Common myeloid progenitor, CD34-positive (primary cell): Measurements from ENCODE around the gene PALLD.

Experiments used
- CTCF ChIA-PET: fragments of 350-600 bp; sonication (Branson Sonifier 250); formaldehyde crosslinking; loops from one replicate; lab custom pipeline; 2021; ENCODE audit warnings: antibody characterized with exemption; lab: Charles Lee
- POLR2A ChIA-PET: fragments of 350-600 bp; sonication (Branson Sonifier 250); formaldehyde crosslinking; loops from one replicate; lab custom pipeline; 2021; ENCODE audit warnings: antibody characterized with exemption; lab: Charles Lee
- DNase-seq, 3 donors: peaks; one replicate each; pipeline versions ENCODE4 v3.0.0 to v3.0.0-alpha.2; 2013
- H3K27ac ChIP-seq, 2 experiments: 1 replicate in 1 of 2; 2 replicates in 1 of 2; pipeline ENCODE4 v1.7.0; 2013; ENCODE audit warnings: inconsistent platforms in 2 of 2, low read length in 2 of 2, mild to moderate bottlenecking in 2 of 2, low read depth in 1 of 2, moderate library complexity in 1 of 2; ENCODE audit not compliant: severe bottlenecking in 2 of 2, insufficient read depth in 1 of 2, poor library complexity in 1 of 2
- H3K27me3 ChIP-seq, 5 experiments: replicated peaks in 2 of 5; 1 replicate in 3 of 5; 2 replicates in 2 of 5; pipeline versions ENCODE4 v1.6.1 to v1.7.0; 2013; ENCODE audit warnings: low read length in 4 of 5, mild to moderate bottlenecking in 2 of 5, moderate library complexity in 2 of 5, inconsistent platforms in 1 of 5; ENCODE audit not compliant: insufficient read depth in 5 of 5, control insufficient read depth in 4 of 5
- H3K36me3 ChIP-seq, 4 experiments: 1 replicate in 2 of 4; 2 replicates in 2 of 4; pipeline versions ENCODE4 v1.6.1 to v1.7.0; 2013; ENCODE audit warnings: low read length in 3 of 4, control low read depth in 1 of 4, mild to moderate bottlenecking in 1 of 4; ENCODE audit not compliant: control insufficient read depth in 4 of 4, insufficient read depth in 4 of 4
- H3K4me1 ChIP-seq, 4 experiments: 1 replicate in 3 of 4; 2 replicates in 1 of 4; pipeline versions ENCODE4 v1.6.1 to v1.7.1; 2013; ENCODE audit warnings: low read length in 3 of 4, mild to moderate bottlenecking in 3 of 4, control low read depth in 1 of 4, inconsistent platforms in 1 of 4, moderate library complexity in 1 of 4; ENCODE audit not compliant: control insufficient read depth in 4 of 4, insufficient read depth in 4 of 4; ENCODE audit errors: control extremely low read depth in 1 of 4
- H3K4me3 ChIP-seq, 7 experiments: 1 replicate in 4 of 7; 2 replicates in 3 of 7; pipeline versions ENCODE4 v1.5.1 to v1.7.0; 2013; ENCODE audit warnings: mild to moderate bottlenecking in 7 of 7, low read length in 6 of 7, moderate library complexity in 6 of 7, inconsistent platforms in 2 of 7, low read depth in 2 of 7, control low read depth in 1 of 7; ENCODE audit not compliant: insufficient read depth in 4 of 7, control insufficient read depth in 1 of 7; ENCODE audit errors: extremely low read depth in 1 of 7
- H3K9me3 ChIP-seq, 5 experiments: 1 replicate in 4 of 5; 2 replicates in 1 of 5; pipeline versions ENCODE4 v1.6.1 to v1.7.1; 2013; ENCODE audit warnings: low read length in 4 of 5, mild to moderate bottlenecking in 2 of 5, inconsistent platforms in 1 of 5, low read depth in 1 of 5, moderate library complexity in 1 of 5; ENCODE audit not compliant: control insufficient read depth in 4 of 5, insufficient read depth in 2 of 5; ENCODE audit errors: control extremely low read depth in 1 of 5
- WGBS: methylation state at CpG from one replicate; pipeline ENCODE4 v1.1.5; 2013; ENCODE audit not compliant: insufficient coverage; 5-methylcytosine and 5-hydroxymethylcytosine counted together

The PALLD gene

GRCh38 chr4:168538632-168539031 lies 41.8 kb downstream of the PALLD start:
- DNase-seq = no peak
- CTCF ChIA-PET = interaction anchor here (1.5 kb wide), 1 partner anchor 9 kb away, joined by 3 read pairs; no protein-coding TSS in a partner anchor
- H3K4me3 ChIP-seq = no peak overlapping the region
- H3K4me1 ChIP-seq = no peaks in the 10 kb centered on the region
- H3K9me3 ChIP-seq = no peaks in the 10 kb centered on the region
- no peak overlapping the region for H3K27ac ChIP-seq
- 94% methylated on average over 4 of the region's 9 CpGs for WGBS
- H3K27me3 ChIP-seq = no peaks in the 10 kb centered on the region
- POLR2A ChIA-PET = no interaction called here
- H3K36me3 ChIP-seq = no peaks in the 10 kb centered on the region

- H3K27ac ChIP-seq = no peak overlapping the region
- no peaks in the 10 kb centered on the region for H3K36me3 ChIP-seq
- no peaks in the 10 kb centered on the region for H3K4me1 ChIP-seq
- WGBS = 86% methylated on average over 5 of the region's 9 CpGs
- no peak for DNase-seq
- no peak overlapping the region for H3K4me3 ChIP-seq
- H3K9me3 ChIP-seq = no peaks in the 10 kb centered on the region
- ChIA-PET POLR2A (no interaction called here), CTCF (interaction anchor here (1.5 kb wide), 1 partner anchor 10 kb away, joined by 3 read pairs; no protein-coding TSS in a partner anchor)
- no peaks in the 10 kb centered on the region for H3K27me3 ChIP-seq
Observed at GRCh38 chr4:168540086-168540485, 43.2 kb downstream of the PALLD start.

GRCh38 chr4:168540503-168541265 lies 43.8 kb downstream of the PALLD start:
- Histone ChIP-seq H3K4me1 (no peaks in the 10 kb centered on the region), H3K27ac (no peak overlapping the region), H3K36me3 (no peaks in the 10 kb centered on the region), H3K9me3 (no peaks in the 10 kb centered on the region), H3K27me3 (no peaks in the 10 kb centered on the region), H3K4me3 (no peak overlapping the region)
- no peak for DNase-seq
- WGBS = 100% methylated on average over 2 of the region's 6 CpGs
- POLR2A ChIA-PET = no interaction called here
- CTCF ChIA-PET = no interaction called here

GRCh38 chr4:168541266-168541953 lies 44.6 kb downstream of the PALLD start:
- H3K27ac ChIP-seq = no peak overlapping the region
- ChIA-PET CTCF (interaction anchor here (1.0 kb wide), 1 partner anchor 11 kb away, joined by 3 read pairs; no protein-coding TSS in a partner anchor), POLR2A (interaction anchor here (0.6 kb wide), 1 partner anchor 21 kb away, joined by 3 read pairs; no protein-coding TSS in a partner anchor)
- no peak for DNase-seq
- WGBS = 100% methylated on average over 6 of the region's 7 CpGs
- no peak overlapping the region for H3K4me3 ChIP-seq
- H3K4me1 ChIP-seq = no peaks in the 10 kb centered on the region
- no peaks in the 10 kb centered on the region for H3K9me3 ChIP-seq
- no peaks in the 10 kb centered on the region for H3K27me3 ChIP-seq
- no peaks in the 10 kb centered on the region for H3K36me3 ChIP-seq

DNA sequence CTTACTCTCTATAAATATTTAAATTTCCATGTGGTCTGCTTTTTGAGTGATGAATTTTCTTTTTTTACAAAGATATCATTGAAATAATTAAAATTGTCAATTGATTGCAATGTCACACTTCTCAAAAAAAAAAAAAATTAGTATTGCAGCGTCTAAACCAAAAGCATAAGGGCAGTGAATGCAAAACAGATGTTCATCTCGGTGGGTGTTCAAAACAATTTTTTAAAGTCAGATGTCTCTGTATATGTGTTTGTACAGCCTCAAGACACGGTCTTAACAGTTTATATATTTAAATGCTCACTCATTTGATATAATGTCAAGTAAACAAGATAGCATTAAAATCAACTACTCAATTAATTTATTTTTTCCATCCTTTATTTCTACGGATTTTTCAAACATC lies 52.3 kb downstream of the PALLD start:
- WGBS = no CpG with 5 or more reads among the region's 4 CpGs
- H3K4me1 ChIP-seq = no peaks in the 10 kb centered on the region
- H3K9me3 ChIP-seq = no peaks in the 10 kb centered on the region
- no peak overlapping the region for H3K27ac ChIP-seq
- no peak for DNase-seq
- ChIA-PET POLR2A (no interaction called here), CTCF (no interaction called here)
- no peak overlapping the region for H3K4me3 ChIP-seq
- no peaks in the 10 kb centered on the region for H3K27me3 ChIP-seq
- H3K36me3 ChIP-seq = no peaks in the 10 kb centered on the region

DNA sequence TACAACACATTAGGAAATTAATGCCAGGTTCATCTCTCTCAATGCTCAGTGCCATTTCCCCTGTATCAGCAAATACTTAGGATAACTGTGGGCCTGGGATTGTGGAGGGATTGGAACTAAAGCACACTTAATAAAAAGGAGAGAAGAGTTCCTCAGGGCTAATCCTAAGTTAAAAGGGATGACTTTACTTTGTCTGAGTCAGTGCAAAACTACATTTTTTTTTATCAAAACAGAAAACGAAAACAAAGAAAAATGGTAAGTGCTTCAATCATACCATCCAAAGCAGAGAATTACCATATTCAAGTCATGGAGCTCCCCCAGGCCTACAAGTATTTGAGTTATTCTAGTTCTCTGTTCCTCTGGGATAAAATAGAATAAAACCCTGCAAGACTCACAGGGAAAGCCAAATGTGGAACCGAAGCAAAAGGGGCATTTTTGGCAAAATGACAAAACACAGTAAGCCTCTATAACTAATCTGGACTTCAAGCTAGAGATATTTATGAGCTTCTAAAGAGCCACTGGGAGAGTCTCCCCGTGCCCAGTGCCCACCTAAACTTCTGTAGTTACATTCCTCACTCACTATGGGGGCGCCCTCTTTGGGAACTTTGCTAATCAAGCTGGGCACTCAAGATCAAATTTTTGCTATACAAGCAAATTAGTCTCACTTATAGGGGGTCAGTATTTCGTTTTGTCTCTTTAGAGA lies 53.4 kb downstream of the PALLD start:
- no peaks in the 10 kb centered on the region for H3K36me3 ChIP-seq
- H3K4me3 ChIP-seq = no peak overlapping the region
- WGBS = 100% methylated on average over 3 of the region's 5 CpGs
- H3K4me1 ChIP-seq = no peaks in the 10 kb centered on the region
- no peaks in the 10 kb centered on the region for H3K9me3 ChIP-seq
- no peaks in the 10 kb centered on the region for H3K27me3 ChIP-seq
- CTCF ChIA-PET = no interaction called here
- POLR2A ChIA-PET = no interaction called here
- DNase-seq = no peak
- H3K27ac ChIP-seq = no peak overlapping the region

GRCh38 chr4:168551211-168551610 lies 54.4 kb downstream of the PALLD start:
- Histone ChIP-seq H3K4me1 (no peaks in the 10 kb centered on the region), H3K36me3 (no peaks in the 10 kb centered on the region), H3K4me3 (no peak overlapping the region), H3K27ac (no peak overlapping the region), H3K27me3 (no peaks in the 10 kb centered on the region), H3K9me3 (no peaks in the 10 kb centered on the region)
- CTCF ChIA-PET = no interaction called here
- no CpG with 5 or more reads among the region's 1 CpG for WGBS
- no peak for DNase-seq
- POLR2A ChIA-PET = no interaction called here
